ENCODE results near the gene KLHL29. TPM values are rescaled to one million over a fixed set of nuclear protein-coding genes. Genes with fewer than 3 reads are reported as not detected.

Gene KLHL29
- total RNA-seq, 1 donor from 2014 or later: 16.3 TPM

DNA sequence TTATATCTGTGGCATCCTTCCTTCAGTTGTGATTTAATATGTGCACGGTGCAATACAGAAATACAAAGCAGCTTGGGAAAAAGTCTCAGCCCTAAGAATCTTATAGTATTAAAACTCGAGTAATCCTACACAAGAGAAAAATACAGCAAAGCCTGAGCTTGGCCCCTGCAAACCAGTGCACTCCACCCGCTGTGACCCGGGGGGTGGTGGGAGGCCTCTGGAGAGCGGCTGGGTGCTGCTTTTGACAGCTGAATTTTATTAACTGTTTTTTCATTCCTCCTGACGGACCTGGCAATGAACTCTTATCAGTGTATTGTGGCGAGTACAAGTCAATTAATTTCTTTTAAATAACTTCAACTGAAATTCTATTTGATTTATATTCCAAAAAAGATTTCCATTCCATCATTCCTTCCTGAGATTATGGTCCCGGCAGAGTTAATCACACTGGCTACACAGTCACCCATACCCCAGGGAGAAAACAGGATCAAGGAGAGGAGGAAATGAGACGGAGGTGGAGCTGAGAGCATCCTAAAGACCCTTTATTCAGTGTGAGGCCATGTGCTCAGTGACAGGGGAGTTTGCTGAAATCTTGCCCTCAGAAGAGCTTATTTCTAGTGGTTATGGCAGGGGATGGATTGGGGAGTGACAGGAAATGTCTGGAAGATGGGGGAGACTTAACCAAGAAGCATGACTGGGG is 124.8 kb downstream of the KLHL29 start:
- TF ChIP-seq, protein P1, sequence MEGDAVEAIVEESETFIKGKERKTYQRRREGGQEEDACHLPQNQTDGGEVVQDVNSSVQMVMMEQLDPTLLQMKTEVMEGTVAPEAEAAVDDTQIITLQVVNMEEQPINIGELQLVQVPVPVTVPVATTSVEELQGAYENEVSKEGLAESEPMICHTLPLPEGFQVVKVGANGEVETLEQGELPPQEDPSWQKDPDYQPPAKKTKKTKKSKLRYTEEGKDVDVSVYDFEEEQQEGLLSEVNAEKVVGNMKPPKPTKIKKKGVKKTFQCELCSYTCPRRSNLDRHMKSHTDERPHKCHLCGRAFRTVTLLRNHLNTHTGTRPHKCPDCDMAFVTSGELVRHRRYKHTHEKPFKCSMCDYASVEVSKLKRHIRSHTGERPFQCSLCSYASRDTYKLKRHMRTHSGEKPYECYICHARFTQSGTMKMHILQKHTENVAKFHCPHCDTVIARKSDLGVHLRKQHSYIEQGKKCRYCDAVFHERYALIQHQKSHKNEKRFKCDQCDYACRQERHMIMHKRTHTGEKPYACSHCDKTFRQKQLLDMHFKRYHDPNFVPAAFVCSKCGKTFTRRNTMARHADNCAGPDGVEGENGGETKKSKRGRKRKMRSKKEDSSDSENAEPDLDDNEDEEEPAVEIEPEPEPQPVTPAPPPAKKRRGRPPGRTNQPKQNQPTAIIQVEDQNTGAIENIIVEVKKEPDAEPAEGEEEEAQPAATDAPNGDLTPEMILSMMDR (IDR thresholded peaks at IDR 0.05): no peak
- no peaks in the 10 kb centered on the region for H3K9me3 ChIP-seq
- intact Hi-C loops (cut with DNase I): no loop called here
- H3K36me3 ChIP-seq: no peaks in the 10 kb centered on the region
- H3K4me3 ChIP-seq: no peak overlapping the region
- H3K27me3 ChIP-seq: no peaks in the 10 kb centered on the region
- peaks cover 4 to 16% of the 10 kb centered on the region in 2 donors for H3K4me1 ChIP-seq
- no peak overlapping the region for H3K27ac ChIP-seq
- no peak for DNase-seq (ENCODE audit: low spot score in 2 of 2)

DNA sequence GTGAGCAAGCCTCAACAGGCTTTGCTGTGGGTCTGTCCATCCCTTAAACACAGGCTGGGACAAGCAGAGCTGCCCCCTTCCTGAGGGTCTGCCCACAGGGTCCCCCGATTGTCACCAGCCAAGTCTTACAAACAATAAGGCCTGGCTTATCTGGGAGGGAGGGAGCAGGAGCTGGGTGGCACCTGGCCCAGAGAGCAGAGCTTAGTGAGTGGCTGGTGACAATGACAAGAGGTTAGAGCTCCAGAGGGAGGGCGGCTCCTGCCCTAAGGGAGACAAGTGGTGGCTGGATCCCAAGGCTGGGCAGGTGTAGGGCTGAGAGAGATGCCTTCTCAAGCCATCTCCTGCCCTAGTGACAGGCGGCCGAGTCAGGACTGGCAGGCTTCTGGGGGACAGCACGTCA is 125.5 kb downstream of the KLHL29 start:
- Histone ChIP-seq H3K27ac (no peak overlapping the region), H3K4me3 (no peak overlapping the region), H3K36me3 (no peaks in the 10 kb centered on the region), H3K9me3 (no peaks in the 10 kb centered on the region), H3K4me1 (peaks cover 4 to 16% of the 10 kb centered on the region in 2 donors), H3K27me3 (no peaks in the 10 kb centered on the region)
- intact Hi-C loops (cut with DNase I): no loop called here
- TF ChIP-seq, protein P1 (IDR thresholded peaks at IDR 0.05): no peak
- no peak for DNase-seq (ENCODE audit: low spot score in 2 of 2)

DNA sequence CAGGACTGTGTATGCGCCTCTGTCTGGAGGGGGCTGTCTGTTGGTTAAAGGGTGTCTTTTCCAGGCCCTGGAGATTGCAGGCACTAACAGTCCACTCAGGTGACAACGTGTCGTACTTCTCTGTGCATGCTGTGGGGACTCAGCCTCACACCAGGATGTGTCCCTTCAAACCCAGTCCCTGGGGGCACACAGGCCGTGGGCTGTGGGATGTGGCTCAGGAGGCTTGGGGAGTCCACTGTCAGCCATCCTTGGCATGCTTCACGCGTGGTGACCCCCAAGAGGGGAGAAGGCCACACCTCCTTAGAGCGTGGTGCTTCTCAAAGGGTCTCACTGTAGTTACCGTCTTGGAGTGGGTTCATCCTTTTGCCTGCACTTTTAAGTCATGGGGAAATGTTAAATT is 127.8 kb downstream of the KLHL29 start:
- H3K4me3 ChIP-seq: no peak overlapping the region
- TF ChIP-seq, protein P1 (IDR thresholded peaks at IDR 0.05): no peak
- H3K27me3 ChIP-seq: no peaks in the 10 kb centered on the region
- H3K4me1 ChIP-seq: peaks cover 0 to 3% of the 10 kb centered on the region in 2 donors
- no peak overlapping the region for H3K27ac ChIP-seq
- no peak for DNase-seq (ENCODE audit: low spot score in 2 of 2)
- H3K36me3 ChIP-seq: no peaks in the 10 kb centered on the region
- no peaks in the 10 kb centered on the region for H3K9me3 ChIP-seq
- intact Hi-C loops (cut with DNase I): no loop called here

DNA sequence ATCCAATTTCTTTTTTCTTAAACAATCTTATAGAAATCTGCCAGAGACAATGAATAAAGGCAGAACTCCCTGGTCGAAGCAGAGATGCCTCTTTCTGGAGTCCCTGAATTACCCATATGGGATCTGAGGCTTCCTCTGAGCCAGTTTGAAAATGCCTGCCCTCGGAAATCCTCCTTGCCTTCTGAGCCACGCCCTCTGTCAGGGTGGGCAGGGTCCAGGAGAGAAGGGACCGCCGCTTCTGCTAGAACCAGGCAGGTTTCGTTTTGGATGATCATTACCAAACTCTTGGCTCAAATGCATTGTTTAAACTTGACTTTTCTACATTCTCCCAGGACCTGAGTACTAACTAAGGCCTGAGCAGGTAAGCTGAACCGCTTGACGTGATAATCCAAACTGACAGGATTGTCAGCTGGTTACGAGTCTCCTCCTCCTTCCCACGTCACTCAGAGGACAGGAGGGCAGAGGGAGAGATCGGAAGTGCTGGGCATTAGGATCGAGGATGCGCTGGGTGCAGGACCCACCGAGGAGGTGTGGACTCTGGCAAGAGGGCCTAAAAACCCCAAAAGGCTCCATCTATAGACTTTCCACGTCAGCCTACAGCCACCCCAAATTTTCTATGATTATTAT is 128.4 kb downstream of the KLHL29 start:
- Histone ChIP-seq H3K27me3 (no peaks in the 10 kb centered on the region), H3K36me3 (no peaks in the 10 kb centered on the region), H3K27ac (no peak overlapping the region), H3K4me3 (no peak overlapping the region), H3K9me3 (no peaks in the 10 kb centered on the region), H3K4me1 (no peaks in the 10 kb centered on the region)
- DNase-seq (ENCODE audit: low spot score in 2 of 2): no peak
- intact Hi-C loops (cut with DNase I): no loop called here
- TF ChIP-seq, protein P1 (IDR thresholded peaks at IDR 0.05): no peak

DNA sequence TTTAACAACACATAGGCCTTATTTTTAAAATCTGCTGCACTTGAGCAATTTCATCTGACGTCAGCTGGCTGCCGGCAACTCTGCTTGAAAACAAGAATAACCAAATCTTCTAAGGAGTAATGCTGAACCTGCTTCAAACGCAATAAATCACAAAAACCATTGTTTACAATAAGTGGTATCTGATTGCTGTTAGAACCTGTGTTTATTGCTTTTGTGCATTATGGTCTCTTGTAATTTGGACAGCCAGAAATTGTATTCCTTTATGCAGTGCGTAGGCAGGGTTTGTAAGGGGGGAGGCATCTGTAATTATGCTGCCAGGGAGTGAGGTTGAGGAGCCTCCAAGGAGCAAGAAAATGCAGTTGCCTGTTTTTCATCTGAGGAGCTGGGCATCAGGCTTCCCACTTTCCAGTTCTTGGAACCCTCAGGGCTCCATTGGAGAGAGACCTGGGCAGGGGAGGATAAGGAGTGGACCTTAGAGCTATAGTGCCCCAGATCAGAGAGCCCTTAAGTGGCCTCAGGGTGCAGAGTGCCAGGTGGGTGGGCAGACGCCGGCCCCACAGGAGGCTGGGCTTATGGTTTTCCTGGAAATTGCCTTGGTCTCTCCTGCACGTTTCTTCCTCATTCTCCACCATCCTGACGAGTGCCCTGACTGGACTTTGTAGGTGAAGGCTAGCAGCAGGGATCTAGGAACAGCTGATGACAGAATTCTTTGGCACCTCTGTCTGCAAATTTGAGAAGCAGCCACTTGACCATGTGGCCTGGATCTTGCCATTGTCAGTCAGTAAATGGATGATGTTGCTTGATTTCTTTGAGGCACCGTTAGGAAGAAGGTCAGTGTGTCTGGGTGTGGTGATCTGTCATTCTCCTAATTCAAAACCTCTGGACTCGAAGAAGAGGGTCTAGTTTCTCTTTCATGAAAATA is 129.2 kb downstream of the KLHL29 start:
- no peak overlapping the region for H3K4me3 ChIP-seq
- H3K4me1 ChIP-seq: peaks cover 0 to 5% of the 10 kb centered on the region in 2 donors
- no peaks in the 10 kb centered on the region for H3K9me3 ChIP-seq
- no peak overlapping the region for H3K27ac ChIP-seq
- H3K27me3 ChIP-seq: no peaks in the 10 kb centered on the region
- no peak for DNase-seq (ENCODE audit: low spot score in 2 of 2)
- intact Hi-C loops (cut with DNase I): no loop called here
- H3K36me3 ChIP-seq: no peaks in the 10 kb centered on the region
- TF ChIP-seq, protein P1 (IDR thresholded peaks at IDR 0.05): no peak
